ENCODE results near the gene WDR33.
A peak's percentile ranks its signal among the peaks of the same experiment; 100 is the strongest.

WDR33 gene

GRCh38 chr2:127712999-127713398 lies 98.0 kb downstream of the WDR33 start:
- DNase-seq (ENCODE audit: insufficient read length, low spot score) (no peak), FAIRE-seq (no peak)
- TF ChIP-seq POU2F2 (IDR thresholded peaks at IDR 0.05; ENCODE audit: low read depth, low read length) = no peak
- TF ChIP-seq TAF1 (IDR thresholded peaks at IDR 0.05; ENCODE audit: low read depth, low read length) = no peak
- TF ChIP-seq PAX5 (IDR thresholded peaks at IDR 0.05; ENCODE audit: insufficient read depth, low read length, severe bottlenecking) = no peak
- TF ChIP-seq POLR2A (IDR thresholded peaks at IDR 0.05; ENCODE audit: low read depth, low read length) = no peak

DNA sequence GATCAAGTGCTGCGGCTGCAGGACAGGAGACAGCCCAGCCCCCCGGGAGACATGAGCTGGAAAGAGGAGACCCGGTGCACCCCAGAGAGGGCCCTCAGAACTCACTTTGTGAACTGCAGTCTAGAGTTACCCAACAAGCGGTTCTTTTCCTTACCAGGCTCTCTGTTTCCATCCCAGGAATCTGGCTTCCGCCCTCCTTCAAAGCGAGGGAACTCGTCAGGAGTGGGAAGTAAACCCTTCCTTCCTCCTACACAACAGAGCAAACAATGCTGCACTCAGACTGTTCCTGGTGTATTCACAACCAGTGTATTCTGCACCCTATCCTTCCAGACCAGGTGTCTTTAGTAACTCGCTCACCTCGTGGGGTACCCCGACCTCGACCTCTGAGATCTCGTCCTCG lies 101.6 kb downstream of the WDR33 start:
- DNase-seq (ENCODE audit: insufficient read length, low spot score) (no peak), FAIRE-seq (no peak)
- TF ChIP-seq POU2F2 (IDR thresholded peaks at IDR 0.05; ENCODE audit: low read depth, low read length) = no peak

DNA sequence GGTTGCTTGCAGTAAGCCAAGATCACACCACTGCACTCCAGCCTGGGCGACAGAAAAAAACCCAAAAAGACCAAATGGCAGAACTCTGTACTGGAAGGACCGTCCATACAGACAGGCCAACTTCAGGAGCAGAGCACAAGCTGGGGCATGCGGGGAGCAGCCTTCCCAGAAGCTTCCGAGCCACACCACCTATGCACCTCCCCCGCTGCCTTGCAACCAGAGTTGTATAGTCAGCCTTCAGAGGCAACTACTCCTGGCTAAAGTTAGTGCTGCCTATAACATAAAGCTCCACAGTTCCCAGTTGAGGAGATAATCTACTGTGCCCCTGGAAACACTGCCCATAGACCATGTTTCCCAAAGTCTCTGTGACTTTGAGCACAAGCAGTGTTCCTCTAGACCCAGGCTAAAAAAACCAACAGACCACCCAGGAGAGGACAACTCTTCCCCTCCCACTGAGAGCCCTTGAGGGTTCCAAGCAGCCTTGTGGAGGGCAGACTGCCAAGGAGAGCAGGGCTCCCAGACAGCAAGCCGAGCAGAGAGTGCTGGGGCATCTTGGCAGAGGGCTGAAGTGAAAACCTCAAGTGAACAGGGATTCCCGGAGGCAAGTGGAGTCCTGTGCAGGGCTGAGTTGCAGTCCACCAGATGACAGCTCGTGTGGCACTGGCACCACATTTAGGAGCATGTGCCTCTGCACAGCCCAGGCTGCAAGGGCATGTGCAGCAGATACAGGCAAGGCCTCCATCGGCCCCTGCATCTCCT lies 102.9 kb downstream of the WDR33 start:
- TF ChIP-seq SPI1 (IDR thresholded peaks at IDR 0.05; ENCODE audit: low read depth, low read length) (no peak), POLR2AphosphoS5 (IDR thresholded peaks at IDR 0.05; ENCODE audit: low read depth, low read length) (no peak), TAF1 (IDR thresholded peaks at IDR 0.05; ENCODE audit: low read depth, low read length) (no peak), POU2F2 (IDR thresholded peaks at IDR 0.05; ENCODE audit: low read depth, low read length) (no peak)
- FAIRE-seq (no peak), DNase-seq (ENCODE audit: insufficient read length, low spot score) (no peak)

- no peak for DNase-seq (ENCODE audit: insufficient read length, low spot score)
- no peak for FAIRE-seq
- TF ChIP-seq POLR2A (IDR thresholded peaks at IDR 0.05; ENCODE audit: low read depth, low read length) = no peak
- TF ChIP-seq POLR2AphosphoS5 (IDR thresholded peaks at IDR 0.05; ENCODE audit: low read depth, low read length) = no peak
- TF ChIP-seq POU2F2 (IDR thresholded peaks at IDR 0.05; ENCODE audit: low read depth, low read length) = no peak
- TF ChIP-seq PAX5 (IDR thresholded peaks at IDR 0.05; ENCODE audit: insufficient read depth, low read length, severe bottlenecking) = no peak
- TF ChIP-seq TAF1 (IDR thresholded peaks at IDR 0.05; ENCODE audit: low read depth, low read length) = no peak
- no peak for TF ChIP-seq SPI1 (IDR thresholded peaks at IDR 0.05; ENCODE audit: low read depth, low read length)
These were observed 104.6 kb downstream of the WDR33 start for GRCh38 chr2:127706215-127706990.

GRCh38 chr2:127705391-127706065 lies 105.4 kb downstream of the WDR33 start:
- DNase-seq (ENCODE audit: insufficient read length, low spot score) = no peak
- TF ChIP-seq POU2F2 (IDR thresholded peaks at IDR 0.05; ENCODE audit: low read depth, low read length) = no peak
- no peak for TF ChIP-seq PAX5 (IDR thresholded peaks at IDR 0.05; ENCODE audit: insufficient read depth, low read length, severe bottlenecking)
- no peak for TF ChIP-seq POLR2A (IDR thresholded peaks at IDR 0.05; ENCODE audit: low read depth, low read length)
- TF ChIP-seq TAF1 (IDR thresholded peaks at IDR 0.05; ENCODE audit: low read depth, low read length) = no peak
- TF ChIP-seq POLR2AphosphoS5 (IDR thresholded peaks at IDR 0.05; ENCODE audit: low read depth, low read length) = no peak
- TF ChIP-seq SPI1 (IDR thresholded peaks at IDR 0.05; ENCODE audit: low read depth, low read length) = no peak
- no peak for FAIRE-seq

DNA sequence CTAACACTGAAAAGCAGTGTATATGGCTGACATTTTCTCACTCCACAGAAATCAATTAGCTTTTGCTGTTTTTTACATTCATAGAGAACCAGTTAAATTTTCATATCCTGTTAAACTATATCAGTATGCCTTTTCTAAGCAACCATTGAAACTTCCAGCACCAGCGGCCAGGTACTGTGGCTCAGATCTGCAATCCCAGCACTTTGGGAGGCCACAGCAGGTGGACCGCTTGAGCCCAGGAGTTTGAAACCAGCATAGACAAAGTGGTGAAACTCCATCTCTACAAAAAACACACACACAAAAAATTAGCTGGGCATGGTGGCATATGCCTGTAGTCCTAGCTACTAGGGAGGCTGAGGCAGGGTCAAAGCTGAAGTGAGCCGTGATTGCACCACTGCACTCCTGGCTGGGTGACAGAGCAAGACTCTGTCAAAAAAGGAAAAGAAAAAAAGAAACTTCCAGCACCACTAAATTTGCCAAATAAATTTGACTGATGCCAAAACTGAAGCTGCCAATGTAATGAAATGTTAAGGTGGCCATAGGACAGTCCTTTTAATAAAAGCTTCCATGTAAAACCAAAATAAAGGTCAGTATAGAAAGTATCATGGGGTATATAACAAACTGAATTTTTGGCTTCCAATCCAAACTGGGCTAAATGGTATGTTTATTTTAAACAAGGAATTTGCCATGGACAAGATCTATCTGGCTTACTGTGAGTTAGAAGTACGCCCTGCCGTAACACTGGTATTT lies 106.2 kb downstream of the WDR33 start:
- TF ChIP-seq POLR2AphosphoS5 (IDR thresholded peaks at IDR 0.05; ENCODE audit: low read depth, low read length) (no peak), TAF1 (IDR thresholded peaks at IDR 0.05; ENCODE audit: low read depth, low read length) (no peak), SPI1 (IDR thresholded peaks at IDR 0.05; ENCODE audit: low read depth, low read length) (no peak), POU2F2 (IDR thresholded peaks at IDR 0.05; ENCODE audit: low read depth, low read length) (no peak), POLR2A (IDR thresholded peaks at IDR 0.05; ENCODE audit: low read depth, low read length) (no peak), PAX5 (IDR thresholded peaks at IDR 0.05; ENCODE audit: insufficient read depth, low read length, severe bottlenecking) (no peak)
- FAIRE-seq = peak; percentile 13

GRCh38 chr2:127703282-127703681 lies 107.7 kb downstream of the WDR33 start:
- TF ChIP-seq POU2F2 (IDR thresholded peaks at IDR 0.05; ENCODE audit: low read depth, low read length) (no peak), PAX5 (IDR thresholded peaks at IDR 0.05; ENCODE audit: insufficient read depth, low read length, severe bottlenecking) (no peak), SPI1 (IDR thresholded peaks at IDR 0.05; ENCODE audit: low read depth, low read length) (no peak), TAF1 (IDR thresholded peaks at IDR 0.05; ENCODE audit: low read depth, low read length) (no peak), POLR2A (IDR thresholded peaks at IDR 0.05; ENCODE audit: low read depth, low read length) (no peak)
- DNase-seq (ENCODE audit: insufficient read length, low spot score) = no peak
- FAIRE-seq = no peak

More for the DNA sequence above, 106.2 kb downstream of the WDR33 start:
- no peak for DNase-seq (ENCODE audit: insufficient read length, low spot score)

DNA sequence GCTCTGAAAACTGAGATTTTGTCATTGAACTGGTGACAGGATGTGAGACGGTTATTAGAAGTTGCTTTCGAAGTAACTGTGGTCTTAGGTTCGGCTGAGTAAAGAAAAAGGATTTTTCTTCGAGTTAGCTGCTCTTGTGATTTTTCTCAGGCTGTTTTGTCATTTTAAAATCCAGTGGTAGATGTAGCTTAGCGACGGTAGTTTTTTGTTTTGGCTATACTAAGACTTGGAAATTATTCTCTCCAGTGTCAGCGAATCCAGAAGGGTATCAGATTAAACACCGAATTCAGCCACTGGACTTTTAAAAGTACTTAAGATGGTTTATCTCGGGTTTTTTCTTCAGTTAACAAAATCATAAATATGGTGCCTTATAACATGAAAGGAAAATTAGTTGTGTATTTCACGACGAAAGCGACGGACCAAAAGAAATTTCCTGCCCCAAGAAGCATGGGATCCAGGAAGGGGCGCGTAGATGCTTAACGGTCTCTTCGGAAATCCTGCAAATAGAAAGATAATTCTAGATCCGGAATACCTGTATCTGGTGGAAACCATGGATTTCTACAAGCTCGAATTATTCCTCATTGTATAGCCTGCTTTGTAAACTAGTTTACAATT lies 108.5 kb downstream of the WDR33 start:
- no peak for TF ChIP-seq TAF1 (IDR thresholded peaks at IDR 0.05; ENCODE audit: low read depth, low read length)
- FAIRE-seq (no peak), DNase-seq (ENCODE audit: insufficient read length, low spot score) (no peak)

DNA sequence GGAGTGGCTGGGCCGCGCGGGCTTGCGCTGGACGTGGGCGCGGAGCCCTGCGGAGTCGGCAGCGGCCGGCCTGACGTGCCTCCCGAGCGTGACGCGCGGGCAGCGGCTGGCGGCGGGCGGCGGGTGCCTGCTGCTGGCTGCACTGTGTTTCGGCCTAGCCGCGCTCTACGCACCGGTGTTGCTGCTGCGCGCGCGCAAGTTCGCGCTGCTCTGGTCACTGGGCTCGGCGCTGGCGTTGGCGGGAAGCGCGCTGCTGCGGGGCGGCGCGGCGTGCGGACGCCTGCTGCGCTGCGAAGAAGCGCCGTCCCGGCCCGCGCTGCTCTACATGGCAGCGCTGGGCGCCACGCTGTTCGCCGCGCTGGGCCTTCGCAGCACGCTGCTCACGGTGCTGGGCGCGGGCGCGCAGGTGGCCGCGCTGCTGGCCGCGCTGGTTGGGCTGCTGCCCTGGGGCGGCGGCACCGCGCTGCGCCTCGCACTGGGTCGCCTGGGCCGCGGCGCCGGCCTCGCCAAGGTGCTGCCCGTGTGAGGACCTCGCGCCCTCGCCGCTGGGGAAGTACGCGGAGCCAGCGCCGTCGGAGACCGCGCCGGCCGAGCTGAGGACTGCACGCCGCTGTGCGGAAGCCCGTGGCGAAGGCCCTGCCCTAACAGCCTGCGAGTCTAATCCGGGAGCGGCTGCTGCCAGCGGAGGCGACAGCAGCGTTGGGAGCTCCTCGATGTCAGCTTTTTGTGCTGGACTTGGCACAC lies 109.1 kb downstream of the WDR33 start:
- FAIRE-seq (no peak), DNase-seq (ENCODE audit: insufficient read length, low spot score) (peak; percentile 64)
- TF ChIP-seq POLR2A (IDR thresholded peaks at IDR 0.05; ENCODE audit: low read depth, low read length) (peak; percentile 60), TAF1 (IDR thresholded peaks at IDR 0.05; ENCODE audit: low read depth, low read length) (no peak; the same call in none of the 2 replicates), PAX5 (IDR thresholded peaks at IDR 0.05; ENCODE audit: insufficient read depth, low read length, severe bottlenecking) (peak; percentile 86), POLR2AphosphoS5 (IDR thresholded peaks at IDR 0.05; ENCODE audit: low read depth, low read length) (no peak; the same call in 1 of the 2 replicates), POU2F2 (IDR thresholded peaks at IDR 0.05; ENCODE audit: low read depth, low read length) (peak; percentile 24; the same call in 1 of the 2 replicates), SPI1 (IDR thresholded peaks at IDR 0.05; ENCODE audit: low read depth, low read length) (peak; percentile 19; the same call in 1 of the 2 replicates)
